ENCODE measurements around the gene DNMT1.

GRCh38 chr19:10149427-10149826 lies 45.3 kb downstream of the DNMT1 start:
- TF ChIP-seq CTCF (optimal IDR thresholded peaks at IDR 0.05 in 1 of 3, IDR thresholded peaks at IDR 0.05 in 1 of 3, conservative IDR thresholded peaks at IDR 0.05 in 1 of 3; ENCODE audit: extremely low read depth in 1 of 3, insufficient read depth in 2 of 3, low read length in 3 of 3) (no peak), EZH2 (IDR thresholded peaks at IDR 0.05; ENCODE audit: low read length) (no peak)
